HG03103 (cell line): ENCODE measurements around the gene TMIGD2.
"Not testable (repeated sequence)": the region's sequence is repeated elsewhere in the genome, so short reads cannot be mapped to it uniquely, and the experiment has no call there.

Experiments
- ATAC-seq: cut with Tn5 transposase; IDR thresholded peaks from one replicate; pipeline ENCODE4 v1.9.1; 2021; ENCODE audit warnings: low read depth; ENCODE audit not compliant: unreplicated experiment

TMIGD2 gene

GRCh38 chr19:4267901-4268815 lies 34.0 kb downstream of the TMIGD2 start:
- ATAC-seq: no peak

- ATAC-seq: no peak
Measured at GRCh38 chr19:4267101-4267900, 34.9 kb downstream of the TMIGD2 start.

- ATAC-seq: no peak
Measured at GRCh38 chr19:4266253-4267000, 35.8 kb downstream of the TMIGD2 start.

- ATAC-seq: no peak
Measured at GRCh38 chr19:4264812-4265211, 37.4 kb downstream of the TMIGD2 start.

GRCh38 chr19:4260613-4261191 lies 41.5 kb downstream of the TMIGD2 start:
- no peak for ATAC-seq

- ATAC-seq: no peak
Measured at GRCh38 chr19:4258181-4258580, 44.0 kb downstream of the TMIGD2 start.

GRCh38 chr19:4257025-4257424 lies 45.2 kb downstream of the TMIGD2 start:
- ATAC-seq: no peak

GRCh38 chr19:4256563-4256962 lies 45.6 kb downstream of the TMIGD2 start:
- ATAC-seq: no peak

- peak; percentile 78 for ATAC-seq
Measured at GRCh38 chr19:4246767-4247593, 55.2 kb downstream of the TMIGD2 start, which contains the start of gene YJU2. YJU2 (plus strand) TSS chr19:4247080; CDS start chr19:4247147, 67 bp downstream.

GRCh38 chr19:4245938-4246337 lies 56.3 kb downstream of the TMIGD2 start:
- not testable (repeated sequence) for ATAC-seq
